ENCODE data around the gene LARP6. TPM values are rescaled to one million over a fixed set of nuclear protein-coding genes. Genes with fewer than 3 reads are reported as not detected.

The LARP6 gene
- total RNA-seq, 1 experiment from 2014 or later: 15.2 TPM

DNA sequence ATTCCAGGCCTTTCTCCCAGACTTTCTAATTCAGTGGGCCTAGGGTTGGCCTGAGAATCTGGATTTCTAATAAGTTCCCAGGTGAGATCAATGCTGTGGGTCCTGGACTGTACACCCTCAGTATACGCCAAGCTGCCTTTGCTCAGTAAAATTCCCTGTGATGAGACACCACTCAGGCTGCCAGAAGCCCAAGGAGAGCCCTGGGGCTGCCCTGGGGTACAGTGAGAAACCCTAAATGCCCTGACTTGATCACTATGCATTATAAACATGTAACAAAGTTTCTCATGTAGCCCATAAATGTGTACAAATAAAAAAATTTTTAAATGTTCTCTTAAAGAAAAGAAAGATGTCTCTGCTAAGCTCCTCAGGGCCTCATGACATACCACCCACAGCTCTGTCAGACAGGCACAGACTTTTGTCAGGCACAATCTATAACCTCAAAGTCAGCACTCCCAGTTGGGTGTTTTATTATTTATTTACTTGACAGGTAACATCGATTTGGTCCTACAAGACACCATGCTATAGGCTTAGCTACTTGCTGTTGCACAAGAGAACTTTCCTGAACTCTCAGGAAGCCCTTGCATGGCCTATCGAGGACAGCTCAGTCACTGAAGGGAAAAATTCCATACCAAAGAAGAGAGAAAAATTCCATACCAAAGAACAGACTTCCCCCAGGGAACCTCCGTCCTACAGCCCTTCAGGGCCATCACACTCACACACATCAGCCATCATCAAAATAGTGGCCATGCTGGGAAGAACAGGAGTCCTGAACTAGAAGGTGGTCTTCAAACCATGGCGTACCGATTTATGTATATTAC lies 22.7 kb downstream of the LARP6 start:
- POLR2A ChIA-PET: no interaction called here
- DNase-seq (ENCODE audit: low spot score): no peak
- ATAC-seq: no peak
- no peak for TF ChIP-seq FOXJ3 (CRISPR knock-in tag; IDR thresholded peaks at IDR 0.05; ENCODE audit: borderline replicate concordance)
- TF ChIP-seq ATF1 (CRISPR knock-in tag; IDR thresholded peaks at IDR 0.05): no peak
- no peak for TF ChIP-seq TP53 (CRISPR knock-in tag; IDR thresholded peaks at IDR 0.05)
- TF ChIP-seq, protein P1, sequence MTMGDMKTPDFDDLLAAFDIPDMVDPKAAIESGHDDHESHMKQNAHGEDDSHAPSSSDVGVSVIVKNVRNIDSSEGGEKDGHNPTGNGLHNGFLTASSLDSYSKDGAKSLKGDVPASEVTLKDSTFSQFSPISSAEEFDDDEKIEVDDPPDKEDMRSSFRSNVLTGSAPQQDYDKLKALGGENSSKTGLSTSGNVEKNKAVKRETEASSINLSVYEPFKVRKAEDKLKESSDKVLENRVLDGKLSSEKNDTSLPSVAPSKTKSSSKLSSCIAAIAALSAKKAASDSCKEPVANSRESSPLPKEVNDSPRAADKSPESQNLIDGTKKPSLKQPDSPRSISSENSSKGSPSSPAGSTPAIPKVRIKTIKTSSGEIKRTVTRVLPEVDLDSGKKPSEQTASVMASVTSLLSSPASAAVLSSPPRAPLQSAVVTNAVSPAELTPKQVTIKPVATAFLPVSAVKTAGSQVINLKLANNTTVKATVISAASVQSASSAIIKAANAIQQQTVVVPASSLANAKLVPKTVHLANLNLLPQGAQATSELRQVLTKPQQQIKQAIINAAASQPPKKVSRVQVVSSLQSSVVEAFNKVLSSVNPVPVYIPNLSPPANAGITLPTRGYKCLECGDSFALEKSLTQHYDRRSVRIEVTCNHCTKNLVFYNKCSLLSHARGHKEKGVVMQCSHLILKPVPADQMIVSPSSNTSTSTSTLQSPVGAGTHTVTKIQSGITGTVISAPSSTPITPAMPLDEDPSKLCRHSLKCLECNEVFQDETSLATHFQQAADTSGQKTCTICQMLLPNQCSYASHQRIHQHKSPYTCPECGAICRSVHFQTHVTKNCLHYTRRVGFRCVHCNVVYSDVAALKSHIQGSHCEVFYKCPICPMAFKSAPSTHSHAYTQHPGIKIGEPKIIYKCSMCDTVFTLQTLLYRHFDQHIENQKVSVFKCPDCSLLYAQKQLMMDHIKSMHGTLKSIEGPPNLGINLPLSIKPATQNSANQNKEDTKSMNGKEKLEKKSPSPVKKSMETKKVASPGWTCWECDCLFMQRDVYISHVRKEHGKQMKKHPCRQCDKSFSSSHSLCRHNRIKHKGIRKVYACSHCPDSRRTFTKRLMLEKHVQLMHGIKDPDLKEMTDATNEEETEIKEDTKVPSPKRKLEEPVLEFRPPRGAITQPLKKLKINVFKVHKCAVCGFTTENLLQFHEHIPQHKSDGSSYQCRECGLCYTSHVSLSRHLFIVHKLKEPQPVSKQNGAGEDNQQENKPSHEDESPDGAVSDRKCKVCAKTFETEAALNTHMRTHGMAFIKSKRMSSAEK (CRISPR knock-in tag; IDR thresholded peaks at IDR 0.05; ENCODE audit: borderline replicate concordance): no peak
- TF ChIP-seq ZNF396 (CRISPR knock-in tag; IDR thresholded peaks at IDR 0.05; ENCODE audit: borderline replicate concordance): no peak
- TF ChIP-seq MLX (CRISPR knock-in tag; IDR thresholded peaks at IDR 0.05): no peak
- TF ChIP-seq ZNF425 (CRISPR knock-in tag; conservative IDR thresholded peaks at IDR 0.05): no peak
- no peak for TF ChIP-seq CREM (CRISPR knock-in tag; IDR thresholded peaks at IDR 0.05)
- no peak for TF ChIP-seq USF2 (CRISPR knock-in tag; IDR thresholded peaks at IDR 0.05)
- no peak for TF ChIP-seq ELF4 (CRISPR knock-in tag; IDR thresholded peaks at IDR 0.05; ENCODE audit: low read depth)
- TF ChIP-seq GABPB1 (CRISPR knock-in tag; IDR thresholded peaks at IDR 0.05): no peak
- no peak for TF ChIP-seq PRRX2 (CRISPR knock-in tag; IDR thresholded peaks at IDR 0.05)
- no peak for TF ChIP-seq ZMAT4 (CRISPR knock-in tag; IDR thresholded peaks at IDR 0.05)
- no peak for TF ChIP-seq NFE2L1 (CRISPR knock-in tag; IDR thresholded peaks at IDR 0.05)
- TF ChIP-seq, protein P2, sequence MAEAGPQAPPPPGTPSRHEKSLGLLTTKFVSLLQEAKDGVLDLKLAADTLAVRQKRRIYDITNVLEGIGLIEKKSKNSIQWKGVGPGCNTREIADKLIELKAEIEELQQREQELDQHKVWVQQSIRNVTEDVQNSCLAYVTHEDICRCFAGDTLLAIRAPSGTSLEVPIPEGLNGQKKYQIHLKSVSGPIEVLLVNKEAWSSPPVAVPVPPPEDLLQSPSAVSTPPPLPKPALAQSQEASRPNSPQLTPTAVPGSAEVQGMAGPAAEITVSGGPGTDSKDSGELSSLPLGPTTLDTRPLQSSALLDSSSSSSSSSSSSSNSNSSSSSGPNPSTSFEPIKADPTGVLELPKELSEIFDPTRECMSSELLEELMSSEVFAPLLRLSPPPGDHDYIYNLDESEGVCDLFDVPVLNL (CRISPR knock-in tag; IDR thresholded peaks at IDR 0.05; ENCODE audit: borderline replicate concordance, low read depth): no peak
- no peak for TF ChIP-seq ZBTB43 (CRISPR knock-in tag; IDR thresholded peaks at IDR 0.05)
- no peak for TF ChIP-seq ERG (CRISPR knock-in tag; IDR thresholded peaks at IDR 0.05)
- TF ChIP-seq GRHL2 (CRISPR knock-in tag; IDR thresholded peaks at IDR 0.05; ENCODE audit: insufficient replicate concordance, severe bottlenecking): no peak
- TF ChIP-seq HMGA2 (CRISPR knock-in tag; IDR thresholded peaks at IDR 0.05): no peak
- Mint-ChIP-seq H3K9me3 (peaks cover 10% of the 10 kb centered on the region), H3K4me1 (peaks cover 21% of the 10 kb centered on the region), H3K36me3 (peaks cover 40% of the 10 kb centered on the region), H3K27me3 (ENCODE audit: low read depth) (no peaks in the 10 kb centered on the region), H3K4me3 (no peak overlapping the region), H3K27ac (no peak overlapping the region; the same call in 1 of the 2 replicates)
- CTCF ChIA-PET: no interaction called here

All from WTC11 (cell line).